WTC11 (cell line): Measurements from ENCODE around the gene SGSH.

ENCODE experiments used
- ATF2 ChIP-seq: sonication (generic); formaldehyde crosslinking; IDR thresholded peaks from 2 replicates; pipeline ENCODE4 v1.8.1; 2022; ENCODE audit warnings: low read depth, missing genetic modification reagents, borderline replicate concordance
- CTCF ChIP-seq: fragments of 200-600 bp; IDR thresholded peaks from 2 replicates; pipeline ENCODE4 v1.8.0; 2022; ENCODE audit warnings: antibody characterized with exemption
- ESRRA ChIP-seq: sonication (generic); formaldehyde crosslinking; IDR thresholded peaks from 2 replicates; pipeline ENCODE4 v1.8.1; 2022; ENCODE audit warnings: mild to moderate bottlenecking, missing genetic modification reagents, borderline replicate concordance
- NR3C1 ChIP-seq: sonication (generic); formaldehyde crosslinking; conservative IDR thresholded peaks from 2 replicates; pipeline ENCODE4 v1.8.1; 2023; ENCODE audit warnings: low read depth, mild to moderate bottlenecking, missing genetic modification reagents
- PRDM15 ChIP-seq: sonication (generic); formaldehyde crosslinking; IDR thresholded peaks from 2 replicates; pipeline ENCODE4 v1.8.0; 2022; ENCODE audit warnings: missing genetic modification reagents
- SMAD3 ChIP-seq: sonication (generic); formaldehyde crosslinking; IDR thresholded peaks from 2 replicates; pipeline ENCODE4 v1.8.0; 2022; ENCODE audit warnings: missing genetic modification reagents, mild to moderate bottlenecking, borderline replicate concordance
- STAT6 ChIP-seq: sonication (generic); formaldehyde crosslinking; conservative IDR thresholded peaks from 2 replicates; pipeline ENCODE4 v1.8.1; 2023; ENCODE audit warnings: mild to moderate bottlenecking, low read depth, missing genetic modification reagents, moderate library complexity
- TEAD4 ChIP-seq: sonication (generic); formaldehyde crosslinking; IDR thresholded peaks from 2 replicates; pipeline ENCODE4 v1.8.0; 2022; ENCODE audit warnings: mild to moderate bottlenecking, missing genetic modification reagents
- USF1 ChIP-seq: sonication (generic); formaldehyde crosslinking; IDR thresholded peaks from 2 replicates; pipeline ENCODE4 v1.8.0; 2022; ENCODE audit warnings: mild to moderate bottlenecking, missing genetic modification reagents
- USF2 ChIP-seq: sonication (generic); formaldehyde crosslinking; IDR thresholded peaks from 2 replicates; pipeline ENCODE4 v1.8.1; 2023; ENCODE audit warnings: mild to moderate bottlenecking, missing genetic modification reagents, moderate library complexity

GRCh38 chr17:80227666-80228065 lies 7.5 kb upstream of the SGSH start:
- TF ChIP-seq USF1 (no peak), SMAD3 (CRISPR knock-in tag) (no peak), CTCF (no peak), ESRRA (CRISPR knock-in tag) (no peak), ATF2 (CRISPR knock-in tag) (no peak), PRDM15 (no peak), STAT6 (CRISPR knock-in tag) (no peak), NR3C1 (CRISPR knock-in tag) (no peak), USF2 (CRISPR knock-in tag) (no peak), TEAD4 (CRISPR knock-in tag) (no peak)
